WI38 (cell line): ENCODE data around the gene AARS2.

Experiments
- H3K4me3 ChIP-seq: 2 replicates; pipeline ENCODE4 v1.5.1; 2011; ENCODE audit warnings: low read depth, mild to moderate bottlenecking, control low read depth, low read length
- CTCF ChIP-seq: IDR thresholded peaks from 2 replicates; pipeline ENCODE4 v1.5.1; 2012; ENCODE audit warnings: low read depth, mild to moderate bottlenecking, control low read depth, low read length

AARS2 gene

GRCh38 chr6:44311767-44312166 lies 1.4 kb downstream of the AARS2 start:
- H3K4me3 ChIP-seq: peak overlapping the region; percentile 94
- TF ChIP-seq CTCF: no peak

GRCh38 chr6:44311304-44311703 lies 1.8 kb downstream of the AARS2 start:
- no peak for TF ChIP-seq CTCF

GRCh38 chr6:44310241-44310640 lies 2.9 kb downstream of the AARS2 start:
- no peak for TF ChIP-seq CTCF
- H3K4me3 ChIP-seq: no peak overlapping the region

More at GRCh38 chr6:44311304-44311703, 1.8 kb downstream of the AARS2 start:
- no peak overlapping the region for H3K4me3 ChIP-seq

- H3K4me3 ChIP-seq: no peak overlapping the region
- no peak for TF ChIP-seq CTCF
Measured at GRCh38 chr6:44309631-44310030, 3.5 kb downstream of the AARS2 start.

- no peak overlapping the region for H3K4me3 ChIP-seq
- TF ChIP-seq CTCF: no peak
Measured at GRCh38 chr6:44309092-44309491, 4.1 kb downstream of the AARS2 start.

GRCh38 chr6:44307217-44307616 lies 5.9 kb downstream of the AARS2 start:
- no peak overlapping the region for H3K4me3 ChIP-seq
- no peak for TF ChIP-seq CTCF

- no peak overlapping the region for H3K4me3 ChIP-seq
- no peak for TF ChIP-seq CTCF
Measured at GRCh38 chr6:44306710-44307109, 6.4 kb downstream of the AARS2 start.
